ENCODE results near the gene MAGI2. TPM values are rescaled to one million over a fixed set of nuclear protein-coding genes. Genes with fewer than 3 reads are reported as not detected.

The MAGI2 gene
- polyA plus RNA-seq, 2 donors = 0.67 to 0.79 TPM

- 52 to 69% methylated on average over 2 of the region's 2 CpGs for WGBS, 2 donors
- Histone ChIP-seq H3K9me3 (ENCODE audit: control insufficient read depth in 2 of 2, insufficient read depth in 1 of 2, low read depth in 1 of 2, low read length in 1 of 2) (no peaks in the 10 kb centered on the region), H3K27me3 (ENCODE audit: control insufficient read depth in 1 of 2, insufficient read depth in 2 of 2, low read length in 2 of 2) (no peaks in the 10 kb centered on the region), H3K4me1 (ENCODE audit: control insufficient read depth in 2 of 2, insufficient read depth in 2 of 2, low read length in 1 of 2) (no peaks in the 10 kb centered on the region), H3K4me3 (ENCODE audit: low read depth in 1 of 2, low read length in 2 of 2) (no peak overlapping the region), H3K27ac (ENCODE audit: low read depth in 2 of 2, low read length in 1 of 2) (no peak overlapping the region), H3K36me3 (ENCODE audit: control insufficient read depth in 2 of 2, insufficient read depth in 2 of 2, low read length in 1 of 2) (no peaks in the 10 kb centered on the region)
Measured at GRCh38 chr7:78688376-78688775, 765.1 kb downstream of the MAGI2 start.

DNA sequence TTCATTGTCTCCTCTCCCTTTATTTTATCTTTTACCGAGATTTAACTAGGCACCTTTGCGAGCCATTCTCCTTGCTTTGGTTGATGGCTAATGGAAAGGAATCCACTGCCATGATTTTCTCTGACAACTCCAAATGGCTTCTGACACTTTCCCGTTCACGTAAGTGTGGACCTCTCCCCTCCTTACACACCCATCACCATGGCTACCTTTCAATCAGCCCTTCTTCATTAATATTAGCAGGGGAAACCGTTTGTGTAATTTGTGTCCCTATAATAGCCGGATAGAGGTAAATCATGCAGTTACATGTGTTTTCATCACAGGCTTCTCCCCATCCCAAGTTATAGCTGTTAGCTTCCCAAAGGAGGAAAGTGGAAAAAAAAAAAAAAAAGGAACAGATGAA is 767.3 kb downstream of the MAGI2 start:
- WGBS, 2 donors = 71 to 73% methylated on average over 6 of the region's 6 CpGs
- H3K4me3 ChIP-seq (ENCODE audit: low read depth in 1 of 2, low read length in 2 of 2) = no peak overlapping the region
- H3K36me3 ChIP-seq (ENCODE audit: control insufficient read depth in 2 of 2, insufficient read depth in 2 of 2, low read length in 1 of 2) = no peaks in the 10 kb centered on the region
- H3K9me3 ChIP-seq (ENCODE audit: control insufficient read depth in 2 of 2, insufficient read depth in 1 of 2, low read depth in 1 of 2, low read length in 1 of 2) = no peaks in the 10 kb centered on the region
- no peaks in the 10 kb centered on the region for H3K4me1 ChIP-seq (ENCODE audit: control insufficient read depth in 2 of 2, insufficient read depth in 2 of 2, low read length in 1 of 2)
- H3K27me3 ChIP-seq (ENCODE audit: control insufficient read depth in 1 of 2, insufficient read depth in 2 of 2, low read length in 2 of 2) = no peaks in the 10 kb centered on the region
- H3K27ac ChIP-seq (ENCODE audit: low read depth in 2 of 2, low read length in 1 of 2) = no peak overlapping the region

DNA sequence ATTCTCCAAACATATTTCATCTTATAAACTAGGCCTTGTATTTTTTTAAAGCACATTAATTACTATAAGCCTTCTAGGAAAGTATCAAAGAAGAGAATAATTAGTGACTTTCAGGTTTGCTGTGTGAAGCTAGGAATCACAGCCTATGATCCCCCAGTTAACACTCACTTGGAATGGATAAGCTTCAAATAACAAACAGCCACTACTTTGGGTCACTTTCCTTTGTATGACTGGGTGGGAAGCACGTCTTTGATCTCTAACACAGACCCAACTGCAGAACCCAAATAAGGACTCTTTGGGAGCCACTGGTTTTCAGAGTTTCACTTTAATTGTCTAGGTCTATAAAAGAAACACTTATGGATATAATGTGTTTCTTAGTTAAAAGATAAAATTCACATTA is 769.3 kb downstream of the MAGI2 start:
- no peaks in the 10 kb centered on the region for H3K36me3 ChIP-seq (ENCODE audit: control insufficient read depth in 2 of 2, insufficient read depth in 2 of 2, low read length in 1 of 2)
- WGBS, 2 donors = 68 to 70% methylated on average over 1 of the region's 1 CpG
- no peak overlapping the region for H3K27ac ChIP-seq (ENCODE audit: low read depth in 2 of 2, low read length in 1 of 2)
- no peak overlapping the region for H3K4me3 ChIP-seq (ENCODE audit: low read depth in 1 of 2, low read length in 2 of 2)
- H3K27me3 ChIP-seq (ENCODE audit: control insufficient read depth in 1 of 2, insufficient read depth in 2 of 2, low read length in 2 of 2) = no peaks in the 10 kb centered on the region
- H3K9me3 ChIP-seq (ENCODE audit: control insufficient read depth in 2 of 2, insufficient read depth in 1 of 2, low read depth in 1 of 2, low read length in 1 of 2) = no peaks in the 10 kb centered on the region
- H3K4me1 ChIP-seq (ENCODE audit: control insufficient read depth in 2 of 2, insufficient read depth in 2 of 2, low read length in 1 of 2) = no peaks in the 10 kb centered on the region

DNA sequence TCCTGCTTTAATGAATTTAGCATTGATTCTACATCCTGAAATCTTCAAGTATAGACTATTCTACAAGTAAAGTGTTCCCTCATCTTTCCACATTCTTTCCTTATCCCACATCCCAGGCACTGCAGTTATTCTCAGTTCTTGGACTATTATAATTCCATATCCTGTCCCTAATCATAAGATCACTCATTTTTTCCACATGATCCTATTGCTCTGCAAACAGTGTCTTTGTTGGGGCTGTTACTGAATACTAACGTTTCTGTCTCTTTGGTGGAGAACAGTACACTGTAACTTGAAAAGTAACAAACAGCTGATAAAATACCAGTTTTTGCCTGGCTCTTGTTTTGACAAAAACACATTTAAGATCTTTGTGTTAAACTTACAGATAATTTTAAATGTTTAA is 769.9 kb downstream of the MAGI2 start:
- Histone ChIP-seq H3K36me3 (ENCODE audit: control insufficient read depth in 2 of 2, insufficient read depth in 2 of 2, low read length in 1 of 2) (no peaks in the 10 kb centered on the region), H3K27me3 (ENCODE audit: control insufficient read depth in 1 of 2, insufficient read depth in 2 of 2, low read length in 2 of 2) (no peaks in the 10 kb centered on the region), H3K4me1 (ENCODE audit: control insufficient read depth in 2 of 2, insufficient read depth in 2 of 2, low read length in 1 of 2) (no peaks in the 10 kb centered on the region), H3K27ac (ENCODE audit: low read depth in 2 of 2, low read length in 1 of 2) (no peak overlapping the region), H3K9me3 (ENCODE audit: control insufficient read depth in 2 of 2, insufficient read depth in 1 of 2, low read depth in 1 of 2, low read length in 1 of 2) (no peaks in the 10 kb centered on the region), H3K4me3 (ENCODE audit: low read depth in 1 of 2, low read length in 2 of 2) (no peak overlapping the region)
- WGBS, 2 donors = 37 to 39% methylated on average over 1 of the region's 1 CpG

DNA sequence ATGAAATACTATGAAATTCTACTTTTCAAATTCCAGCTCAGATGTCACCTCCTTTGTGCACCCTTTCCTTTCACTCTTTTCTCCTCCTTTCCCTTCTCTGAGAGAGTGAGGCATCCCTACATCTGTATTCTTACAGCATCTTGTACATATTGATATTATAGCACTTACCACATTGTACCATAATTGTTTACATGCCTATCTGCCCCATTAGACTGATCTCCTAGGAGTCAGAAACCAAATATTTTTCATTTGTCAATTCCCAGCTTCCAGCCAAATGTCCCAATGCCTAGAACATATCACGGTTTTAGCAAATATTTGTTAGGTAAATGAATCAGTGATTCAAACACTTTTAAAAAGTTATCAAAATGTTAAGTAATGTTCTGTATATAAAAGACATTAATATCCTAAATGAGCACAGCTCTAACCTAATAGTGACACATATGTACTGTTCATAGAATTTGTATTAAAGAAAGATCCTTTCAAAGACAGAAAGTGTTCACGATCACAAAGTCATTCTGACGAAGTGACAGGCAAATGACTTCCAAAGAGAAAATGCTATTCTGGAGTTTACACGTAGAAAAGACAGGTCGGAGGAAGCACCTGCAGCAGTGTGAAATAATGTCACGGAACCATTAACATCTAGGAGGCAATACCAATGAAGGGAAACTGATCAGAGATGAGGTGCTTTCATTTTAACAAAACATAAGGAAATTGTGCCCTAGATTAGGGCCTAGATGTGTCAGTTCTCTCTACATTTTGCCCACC is 774.2 kb downstream of the MAGI2 start:
- Histone ChIP-seq H3K4me3 (ENCODE audit: low read depth in 1 of 2, low read length in 2 of 2) (no peak overlapping the region), H3K4me1 (ENCODE audit: control insufficient read depth in 2 of 2, insufficient read depth in 2 of 2, low read length in 1 of 2) (no peaks in the 10 kb centered on the region), H3K27me3 (ENCODE audit: control insufficient read depth in 1 of 2, insufficient read depth in 2 of 2, low read length in 2 of 2) (no peaks in the 10 kb centered on the region), H3K36me3 (ENCODE audit: control insufficient read depth in 2 of 2, insufficient read depth in 2 of 2, low read length in 1 of 2) (no peaks in the 10 kb centered on the region), H3K9me3 (ENCODE audit: control insufficient read depth in 2 of 2, insufficient read depth in 1 of 2, low read depth in 1 of 2, low read length in 1 of 2) (no peaks in the 10 kb centered on the region), H3K27ac (ENCODE audit: low read depth in 2 of 2, low read length in 1 of 2) (no peak overlapping the region)
- WGBS, 2 donors = 79 to 84% methylated on average over 6 of the region's 6 CpGs

DNA sequence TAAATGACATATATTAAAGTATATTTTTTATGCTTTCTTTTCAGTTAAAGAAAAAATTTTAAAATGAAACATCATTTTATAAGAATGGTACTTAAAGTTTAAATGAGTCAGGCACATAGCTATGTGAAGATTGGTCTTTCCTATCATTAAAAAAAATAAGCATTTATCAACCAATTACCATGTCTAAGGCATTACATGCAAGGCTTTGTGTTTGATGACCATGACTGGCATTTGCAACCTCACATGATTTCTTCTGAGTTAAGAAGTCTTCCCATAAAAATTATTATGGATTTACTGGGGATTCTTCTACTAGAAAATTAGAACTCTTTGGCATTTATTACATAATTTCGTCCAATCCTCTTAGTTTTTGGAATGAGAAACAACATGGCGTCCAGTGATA is 776.1 kb downstream of the MAGI2 start:
- Histone ChIP-seq H3K9me3 (ENCODE audit: control insufficient read depth in 2 of 2, insufficient read depth in 1 of 2, low read depth in 1 of 2, low read length in 1 of 2) (no peaks in the 10 kb centered on the region), H3K36me3 (ENCODE audit: control insufficient read depth in 2 of 2, insufficient read depth in 2 of 2, low read length in 1 of 2) (no peaks in the 10 kb centered on the region), H3K27me3 (ENCODE audit: control insufficient read depth in 1 of 2, insufficient read depth in 2 of 2, low read length in 2 of 2) (no peaks in the 10 kb centered on the region), H3K4me3 (ENCODE audit: low read depth in 1 of 2, low read length in 2 of 2) (no peak overlapping the region), H3K4me1 (ENCODE audit: control insufficient read depth in 2 of 2, insufficient read depth in 2 of 2, low read length in 1 of 2) (no peaks in the 10 kb centered on the region), H3K27ac (ENCODE audit: low read depth in 2 of 2, low read length in 1 of 2) (no peak overlapping the region)
- 83 to 89% methylated on average over 2 of the region's 2 CpGs for WGBS, 2 donors

DNA sequence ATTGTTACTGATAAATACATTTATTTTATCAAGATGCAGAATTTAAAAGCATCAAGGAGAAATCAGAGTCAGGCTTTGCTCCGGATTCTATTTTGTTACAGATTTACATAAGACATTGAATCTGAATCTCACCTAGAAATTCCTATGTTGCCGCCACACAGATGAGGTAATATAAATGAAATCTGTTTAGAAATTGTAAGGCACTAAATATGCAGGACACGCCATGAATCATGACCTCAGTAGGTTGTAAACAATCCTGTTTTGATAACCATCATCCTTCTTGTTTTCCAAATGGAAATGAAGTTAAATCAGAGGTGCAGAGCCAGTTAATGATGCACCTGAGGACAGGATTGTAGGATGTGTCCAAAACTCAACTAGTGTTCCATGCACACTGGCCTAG is 778.0 kb downstream of the MAGI2 start:
- Histone ChIP-seq H3K36me3 (ENCODE audit: control insufficient read depth in 2 of 2, insufficient read depth in 2 of 2, low read length in 1 of 2) (no peaks in the 10 kb centered on the region), H3K9me3 (ENCODE audit: control insufficient read depth in 2 of 2, insufficient read depth in 1 of 2, low read depth in 1 of 2, low read length in 1 of 2) (no peaks in the 10 kb centered on the region), H3K27me3 (ENCODE audit: control insufficient read depth in 1 of 2, insufficient read depth in 2 of 2, low read length in 2 of 2) (no peaks in the 10 kb centered on the region), H3K27ac (ENCODE audit: low read depth in 2 of 2, low read length in 1 of 2) (no peak overlapping the region), H3K4me1 (ENCODE audit: control insufficient read depth in 2 of 2, insufficient read depth in 2 of 2, low read length in 1 of 2) (no peaks in the 10 kb centered on the region), H3K4me3 (ENCODE audit: low read depth in 1 of 2, low read length in 2 of 2) (no peak overlapping the region)
- WGBS, 2 donors = 88 to 89% methylated on average over 3 of the region's 3 CpGs

GRCh38 chr7:78673272-78673671 is 780.2 kb downstream of the MAGI2 start:
- Histone ChIP-seq H3K27me3 (ENCODE audit: control insufficient read depth in 1 of 2, insufficient read depth in 2 of 2, low read length in 2 of 2) (no peaks in the 10 kb centered on the region), H3K4me1 (ENCODE audit: control insufficient read depth in 2 of 2, insufficient read depth in 2 of 2, low read length in 1 of 2) (no peaks in the 10 kb centered on the region), H3K4me3 (ENCODE audit: low read depth in 1 of 2, low read length in 2 of 2) (no peak overlapping the region), H3K36me3 (ENCODE audit: control insufficient read depth in 2 of 2, insufficient read depth in 2 of 2, low read length in 1 of 2) (no peaks in the 10 kb centered on the region), H3K9me3 (ENCODE audit: control insufficient read depth in 2 of 2, insufficient read depth in 1 of 2, low read depth in 1 of 2, low read length in 1 of 2) (no peaks in the 10 kb centered on the region), H3K27ac (ENCODE audit: low read depth in 2 of 2, low read length in 1 of 2) (no peak overlapping the region)

GRCh38 chr7:78662939-78663338 is 790.5 kb downstream of the MAGI2 start:
- Histone ChIP-seq H3K36me3 (ENCODE audit: control insufficient read depth in 2 of 2, insufficient read depth in 2 of 2, low read length in 1 of 2) (no peaks in the 10 kb centered on the region), H3K27ac (ENCODE audit: low read depth in 2 of 2, low read length in 1 of 2) (no peak overlapping the region), H3K4me3 (ENCODE audit: low read depth in 1 of 2, low read length in 2 of 2) (no peak overlapping the region), H3K9me3 (ENCODE audit: control insufficient read depth in 2 of 2, insufficient read depth in 1 of 2, low read depth in 1 of 2, low read length in 1 of 2) (no peaks in the 10 kb centered on the region), H3K4me1 (ENCODE audit: control insufficient read depth in 2 of 2, insufficient read depth in 2 of 2, low read length in 1 of 2) (no peaks in the 10 kb centered on the region), H3K27me3 (ENCODE audit: control insufficient read depth in 1 of 2, insufficient read depth in 2 of 2, low read length in 2 of 2) (no peaks in the 10 kb centered on the region)
- WGBS, 2 donors = 81 to 90% methylated on average over 4 of the region's 4 CpGs

- no peak overlapping the region for H3K4me3 ChIP-seq (ENCODE audit: low read depth in 1 of 2, low read length in 2 of 2)
- H3K4me1 ChIP-seq (ENCODE audit: control insufficient read depth in 2 of 2, insufficient read depth in 2 of 2, low read length in 1 of 2) = no peaks in the 10 kb centered on the region
- no peaks in the 10 kb centered on the region for H3K36me3 ChIP-seq (ENCODE audit: control insufficient read depth in 2 of 2, insufficient read depth in 2 of 2, low read length in 1 of 2)
- WGBS, 2 donors = 65 to 71% methylated on average over 3 of the region's 3 CpGs
- no peak overlapping the region for H3K27ac ChIP-seq (ENCODE audit: low read depth in 2 of 2, low read length in 1 of 2)
- no peaks in the 10 kb centered on the region for H3K9me3 ChIP-seq (ENCODE audit: control insufficient read depth in 2 of 2, insufficient read depth in 1 of 2, low read depth in 1 of 2, low read length in 1 of 2)
- H3K27me3 ChIP-seq (ENCODE audit: control insufficient read depth in 1 of 2, insufficient read depth in 2 of 2, low read length in 2 of 2) = no peaks in the 10 kb centered on the region
Measured at GRCh38 chr7:78649976-78650375, 803.5 kb downstream of the MAGI2 start.
